K562 (cell line): Measurements from ENCODE around the gene ANAPC10. TPM values are rescaled to one million over a fixed set of nuclear protein-coding genes. Genes with fewer than 3 reads are reported as not detected.
A peak's percentile ranks its signal among the peaks of the same experiment; 100 is the strongest.

Experiments used
- CXXC5 ChIP-seq: fragments of 250-450 bp; sonication (Bioruptor Pico); IDR thresholded peaks from 2 replicates; pipeline ENCODE4 v1.8.0; 2022; ENCODE audit warnings: inconsistent platforms, mild to moderate bottlenecking, moderate library complexity
- polyA plus RNA-seq, 8 experiments: library from polyadenylated mRNA; depleted of rRNA in 4 of 8; stranded (reverse) in 5 of 8; unstranded in 3 of 8; fragments of >200 nt; fragmentation: Nextera tagmentation in 2 of 8; fragmentation: Illumina TruSeq in 1 of 8; extraction: Ambion mirVana in 2 of 8; extraction: Trizol in 1 of 8; gene quantifications; 2 replicates each; pipeline versions ENCODE4 v1.2.1 to v1.2.3, GENCODE V29; 2011 to 2014; ENCODE audit warnings: inconsistent platforms in 1 of 8, missing spikeins in 1 of 8
- total RNA-seq, 7 experiments: library from RNA; depleted of rRNA in 6 of 7; stranded (reverse); fragments of >200 nt in 6 of 7; fragmentation: Illumina TruSeq in 2 of 7; extraction: Trizol in 2 of 7; gene quantifications; 2 replicates each; pipeline versions ENCODE4 v1.2.1 to v1.2.3, GENCODE V29; 2011 to 2021; ENCODE audit warnings: low replicate concordance in 1 of 7
- TF ChIP-seq, protein P1 (sequence below), 2 experiments: fragments of 450-650 bp; formaldehyde crosslinking in 1 of 2; IDR thresholded peaks; 2 replicates each; pipeline versions ENCODE4 v1.4.0 to v1.6.1; 2014 to 2020; ENCODE audit warnings: mild to moderate bottlenecking in 2 of 2, borderline replicate concordance in 1 of 2, low read depth in 1 of 2

ANAPC10 gene
- total and polyA plus RNA-seq, 9 of the 15 experiments (the other 6 are each of a cell fraction or from before 2014, with no cell fraction given) = 31.0 to 96.2 (median 60.3) TPM

DNA sequence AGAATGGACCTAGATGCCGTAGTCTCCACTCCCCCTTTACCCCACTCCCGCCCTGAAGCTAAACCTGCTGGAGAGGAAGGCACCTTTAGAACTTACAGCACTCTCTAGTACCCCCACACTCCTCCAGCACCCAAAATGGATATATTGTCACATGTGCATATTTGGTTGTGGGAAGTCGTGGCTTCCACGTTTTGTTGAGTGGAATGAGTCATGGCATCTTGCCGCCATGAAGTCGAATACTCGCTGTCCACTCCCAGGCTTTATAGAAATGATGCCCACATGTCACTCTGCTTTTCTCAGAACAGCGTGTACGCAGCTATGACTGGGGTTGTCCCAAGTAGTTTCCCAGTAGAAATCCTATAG is 660 bp upstream of the ANAPC10 start (continued):
- TF ChIP-seq, protein P1, sequence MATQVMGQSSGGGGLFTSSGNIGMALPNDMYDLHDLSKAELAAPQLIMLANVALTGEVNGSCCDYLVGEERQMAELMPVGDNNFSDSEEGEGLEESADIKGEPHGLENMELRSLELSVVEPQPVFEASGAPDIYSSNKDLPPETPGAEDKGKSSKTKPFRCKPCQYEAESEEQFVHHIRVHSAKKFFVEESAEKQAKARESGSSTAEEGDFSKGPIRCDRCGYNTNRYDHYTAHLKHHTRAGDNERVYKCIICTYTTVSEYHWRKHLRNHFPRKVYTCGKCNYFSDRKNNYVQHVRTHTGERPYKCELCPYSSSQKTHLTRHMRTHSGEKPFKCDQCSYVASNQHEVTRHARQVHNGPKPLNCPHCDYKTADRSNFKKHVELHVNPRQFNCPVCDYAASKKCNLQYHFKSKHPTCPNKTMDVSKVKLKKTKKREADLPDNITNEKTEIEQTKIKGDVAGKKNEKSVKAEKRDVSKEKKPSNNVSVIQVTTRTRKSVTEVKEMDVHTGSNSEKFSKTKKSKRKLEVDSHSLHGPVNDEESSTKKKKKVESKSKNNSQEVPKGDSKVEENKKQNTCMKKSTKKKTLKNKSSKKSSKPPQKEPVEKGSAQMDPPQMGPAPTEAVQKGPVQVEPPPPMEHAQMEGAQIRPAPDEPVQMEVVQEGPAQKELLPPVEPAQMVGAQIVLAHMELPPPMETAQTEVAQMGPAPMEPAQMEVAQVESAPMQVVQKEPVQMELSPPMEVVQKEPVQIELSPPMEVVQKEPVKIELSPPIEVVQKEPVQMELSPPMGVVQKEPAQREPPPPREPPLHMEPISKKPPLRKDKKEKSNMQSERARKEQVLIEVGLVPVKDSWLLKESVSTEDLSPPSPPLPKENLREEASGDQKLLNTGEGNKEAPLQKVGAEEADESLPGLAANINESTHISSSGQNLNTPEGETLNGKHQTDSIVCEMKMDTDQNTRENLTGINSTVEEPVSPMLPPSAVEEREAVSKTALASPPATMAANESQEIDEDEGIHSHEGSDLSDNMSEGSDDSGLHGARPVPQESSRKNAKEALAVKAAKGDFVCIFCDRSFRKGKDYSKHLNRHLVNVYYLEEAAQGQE (IDR thresholded peaks at IDR 0.05; ENCODE audit: borderline replicate concordance) = 0 out of 2 replicates have a peak, but pooled peaks have one; percentile 22
- TF ChIP-seq, protein P1 (CRISPR knock-in tag; IDR thresholded peaks at IDR 0.05; ENCODE audit: low read depth) = no peak
- no peak for TF ChIP-seq CXXC5 (CRISPR knock-in tag)
